Trophoblast cell (in vitro differentiated cells and primary cell): Measurements from ENCODE around the gene TIGD7.

Experiments used
- DNase-seq, 2 donors: peaks; one replicate each; pipeline ENCODE4 v3.0.0-alpha.2; 2016
- H2AFZ ChIP-seq: 2 replicates; pipeline ENCODE4 v1.6.1; 2013; ENCODE audit warnings: low read length, moderate library complexity, mild to moderate bottlenecking; ENCODE audit not compliant: insufficient read depth, poor library complexity
- H2AK5ac ChIP-seq: 2 replicates; pipeline ENCODE4 v1.6.1; 2013; ENCODE audit warnings: mild to moderate bottlenecking, low read length
- H2BK120ac ChIP-seq: 2 replicates; pipeline ENCODE4 v1.6.1; 2013; ENCODE audit warnings: low read length, mild to moderate bottlenecking, moderate library complexity; ENCODE audit not compliant: insufficient read depth, poor library complexity
- H2BK12ac ChIP-seq: 2 replicates; pipeline ENCODE4 v1.6.1; 2013; ENCODE audit warnings: mild to moderate bottlenecking, low read length, moderate library complexity
- H2BK5ac ChIP-seq: 2 replicates; pipeline ENCODE4 v1.6.1; 2013; ENCODE audit warnings: low read length, low read depth, moderate library complexity, mild to moderate bottlenecking; ENCODE audit not compliant: poor library complexity
- H3K14ac ChIP-seq: 2 replicates; pipeline ENCODE4 v1.6.1; 2013; ENCODE audit warnings: mild to moderate bottlenecking, low read length
- H3K18ac ChIP-seq: 2 replicates; pipeline ENCODE4 v1.6.1; 2013; ENCODE audit warnings: mild to moderate bottlenecking, low read length
- H3K23ac ChIP-seq: 2 replicates; pipeline ENCODE4 v1.6.1; 2013; ENCODE audit warnings: low read length
- H3K27ac ChIP-seq: 2 replicates; pipeline ENCODE4 v1.5.1; 2013; ENCODE audit warnings: low read depth, mild to moderate bottlenecking, inconsistent platforms, low read length, moderate library complexity
- H3K27me3 ChIP-seq: 2 replicates; pipeline ENCODE4 v1.6.1; 2013; ENCODE audit warnings: inconsistent platforms, mild to moderate bottlenecking, low read length, moderate library complexity; ENCODE audit not compliant: insufficient read depth
- H3K36me3 ChIP-seq, 2 experiments: 1 replicate in 1 of 2; 2 replicates in 1 of 2; pipeline ENCODE4 v1.6.1; 2013; ENCODE audit warnings: low read length in 2 of 2, mild to moderate bottlenecking in 2 of 2, moderate library complexity in 1 of 2; ENCODE audit not compliant: insufficient read depth in 2 of 2, control insufficient read depth in 1 of 2
- H3K4ac ChIP-seq: 2 replicates; pipeline ENCODE4 v1.6.1; 2013; ENCODE audit warnings: low read depth, mild to moderate bottlenecking, low read length, moderate library complexity
- H3K4me1 ChIP-seq, 2 experiments: 1 replicate in 1 of 2; 2 replicates in 1 of 2; pipeline ENCODE4 v1.6.1; 2013; ENCODE audit warnings: low read length in 2 of 2, mild to moderate bottlenecking in 2 of 2, moderate library complexity in 1 of 2; ENCODE audit not compliant: insufficient read depth in 2 of 2, control insufficient read depth in 1 of 2
- H3K4me2 ChIP-seq: 2 replicates; pipeline ENCODE4 v1.6.1; 2013; ENCODE audit warnings: inconsistent platforms, mild to moderate bottlenecking, low read length, moderate library complexity
- H3K4me3 ChIP-seq: 2 replicates; pipeline ENCODE4 v1.5.1; 2013; ENCODE audit warnings: mild to moderate bottlenecking, low read depth, low read length, inconsistent platforms
- H3K79me1 ChIP-seq: one replicate; pipeline ENCODE4 v1.6.1; 2013; ENCODE audit warnings: low read length
- H3K79me2 ChIP-seq: 2 replicates; pipeline ENCODE4 v1.6.1; 2013; ENCODE audit warnings: low read length, mild to moderate bottlenecking; ENCODE audit not compliant: control insufficient read depth, insufficient read depth, poor library complexity
- H3K9ac ChIP-seq: 2 replicates; pipeline ENCODE4 v1.6.1; 2013; ENCODE audit warnings: mild to moderate bottlenecking, low read length
- H3K9me3 ChIP-seq: 2 replicates; pipeline ENCODE4 v1.6.1; 2013; ENCODE audit warnings: low read depth, mild to moderate bottlenecking, control low read depth, inconsistent platforms, low read length; ENCODE audit not compliant: insufficient read depth
- H4K12ac ChIP-seq: 2 replicates; pipeline ENCODE4 v1.6.1; 2013; ENCODE audit warnings: low read depth, mild to moderate bottlenecking, low read length, moderate library complexity
- H4K8ac ChIP-seq: 2 replicates; pipeline ENCODE4 v1.6.1; 2013; ENCODE audit warnings: low read depth, mild to moderate bottlenecking, low read length, moderate library complexity
- H4K91ac ChIP-seq: one replicate; pipeline ENCODE4 v1.6.1; 2013; ENCODE audit warnings: low read depth, mild to moderate bottlenecking, low read length, moderate library complexity
- WGBS: extraction: QIAGEN DNeasy Blood & Tissue Kit; methylation state at CpG from one replicate; pipeline ENCODE4 v1.1.7; 2013; ENCODE audit warnings: missing lambda C conversion rate; ENCODE audit not compliant: insufficient read length, insufficient coverage; ENCODE audit errors: extremely low coverage; 5-methylcytosine and 5-hydroxymethylcytosine counted together

The TIGD7 gene

DNA sequence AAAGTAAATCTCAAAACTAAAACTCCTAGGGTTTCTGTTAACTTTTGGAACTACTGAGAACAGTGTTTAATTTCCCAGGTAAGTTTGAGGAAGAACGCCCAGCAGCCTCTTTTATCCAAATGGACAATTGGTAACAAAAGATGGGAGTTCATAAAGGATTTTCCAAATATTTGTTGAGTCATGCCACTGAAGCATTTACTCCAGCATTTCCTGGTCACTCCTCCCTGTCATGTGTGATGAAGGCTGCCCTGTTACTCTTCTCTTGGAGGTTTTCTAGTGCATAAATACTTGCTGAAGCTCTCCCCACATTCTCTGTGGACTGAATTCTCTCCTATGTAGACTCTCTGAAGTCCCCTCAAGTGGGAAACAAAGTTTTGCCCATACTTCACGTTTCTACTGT is 16.6 kb upstream of the TIGD7 start:
- Histone ChIP-seq H3K4me1 (no peaks in the 10 kb centered on the region), H2AK5ac (no peak overlapping the region), H3K9ac (no peak overlapping the region), H3K36me3 (peaks cover 2 to 10% of the 10 kb centered on the region in 2 experiments), H3K27ac (no peak overlapping the region), H3K9me3 (peaks cover 20% of the 10 kb centered on the region), H2BK120ac (no peak overlapping the region), H3K79me2 (no peaks in the 10 kb centered on the region), H3K27me3 (no peaks in the 10 kb centered on the region), H2AFZ (no peak overlapping the region), H3K18ac (no peak overlapping the region), H2BK12ac (no peak overlapping the region), H2BK5ac (no peak overlapping the region), H3K4me2 (no peak overlapping the region), H4K91ac (no peak overlapping the region), H3K14ac (no peak overlapping the region), H3K4me3 (no peak overlapping the region), H3K79me1 (no peaks in the 10 kb centered on the region), H3K4ac (no peak overlapping the region), H3K23ac (no peak overlapping the region), H4K8ac (no peak overlapping the region), H4K12ac (no peak overlapping the region)
- no peak for DNase-seq
- WGBS, result no CpG with 5 or more reads among the region's 2 CpGs

DNA sequence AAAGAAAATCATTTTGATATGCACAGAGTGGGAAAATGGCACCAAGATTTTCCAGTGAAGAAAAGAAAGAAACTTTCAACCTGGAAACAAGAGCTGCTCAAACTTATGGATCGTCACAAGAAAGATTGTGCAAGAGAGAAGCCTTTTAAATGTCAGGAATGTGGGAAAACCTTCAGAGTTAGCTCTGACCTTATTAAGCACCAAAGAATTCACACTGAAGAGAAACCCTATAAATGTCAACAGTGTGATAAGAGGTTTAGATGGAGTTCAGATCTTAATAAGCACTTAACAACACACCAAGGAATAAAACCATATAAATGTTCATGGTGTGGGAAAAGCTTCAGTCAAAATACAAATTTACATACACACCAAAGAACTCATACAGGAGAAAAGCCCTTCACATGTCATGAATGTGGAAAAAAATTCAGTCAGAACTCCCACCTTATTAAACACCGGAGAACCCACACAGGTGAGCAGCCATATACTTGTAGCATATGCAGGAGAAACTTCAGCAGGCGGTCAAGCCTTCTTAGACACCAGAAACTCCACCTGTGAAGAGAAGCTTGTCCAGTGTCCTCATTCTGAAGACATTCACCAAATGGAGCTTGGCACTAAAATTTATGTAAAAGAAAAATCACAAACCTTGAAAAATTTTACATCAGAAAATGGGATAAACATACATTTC is 12.2 kb upstream of the TIGD7 start:
- no peak overlapping the region for H3K27ac ChIP-seq
- no peak overlapping the region for H3K18ac ChIP-seq
- H2BK12ac ChIP-seq, result no peak overlapping the region
- WGBS, result no CpG with 5 or more reads among the region's 3 CpGs
- H4K91ac ChIP-seq, result no peak overlapping the region
- no peak overlapping the region for H2BK120ac ChIP-seq
- H3K4me2 ChIP-seq, result no peak overlapping the region
- H3K23ac ChIP-seq, result no peak overlapping the region
- H3K27me3 ChIP-seq, result no peaks in the 10 kb centered on the region
- no peak overlapping the region for H3K14ac ChIP-seq
- H3K79me2 ChIP-seq, result no peaks in the 10 kb centered on the region
- H3K4me1 ChIP-seq, result no peaks in the 10 kb centered on the region
- H3K36me3 ChIP-seq, result peaks cover 15 to 36% of the 10 kb centered on the region in 2 experiments
- no peak overlapping the region for H3K9ac ChIP-seq
- no peak overlapping the region for H4K8ac ChIP-seq
- no peak overlapping the region for H3K4ac ChIP-seq
- H3K9me3 ChIP-seq, result peaks cover 30% of the 10 kb centered on the region
- H2BK5ac ChIP-seq, result no peak overlapping the region
- H2AK5ac ChIP-seq, result no peak overlapping the region
- DNase-seq, result no peak
- H2AFZ ChIP-seq, result no peak overlapping the region
- no peak overlapping the region for H4K12ac ChIP-seq
- H3K4me3 ChIP-seq, result no peak overlapping the region
- H3K79me1 ChIP-seq, result no peaks in the 10 kb centered on the region

DNA sequence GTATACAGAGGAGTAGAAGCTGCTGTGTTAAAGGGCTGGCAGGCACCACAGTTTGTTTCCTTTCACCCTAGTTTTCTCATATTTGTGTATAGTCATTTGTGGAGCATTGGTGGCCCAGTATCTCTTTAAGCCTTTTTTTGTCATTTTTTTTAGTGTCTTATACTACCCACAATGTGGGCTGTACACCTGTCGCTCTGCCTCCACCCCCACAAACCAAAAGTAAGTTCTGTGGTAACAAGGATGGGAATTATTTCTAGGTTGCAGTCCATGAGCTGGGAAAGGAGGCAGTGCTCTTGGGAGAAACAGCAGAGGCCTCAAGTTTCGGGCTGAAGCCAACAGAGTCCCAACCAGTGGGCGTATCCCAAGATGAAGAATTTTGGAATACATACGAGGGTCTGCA is 6.3 kb upstream of the TIGD7 start:
- WGBS, result no CpG with 5 or more reads among the region's 4 CpGs
- no peak overlapping the region for H2BK12ac ChIP-seq

DNA sequence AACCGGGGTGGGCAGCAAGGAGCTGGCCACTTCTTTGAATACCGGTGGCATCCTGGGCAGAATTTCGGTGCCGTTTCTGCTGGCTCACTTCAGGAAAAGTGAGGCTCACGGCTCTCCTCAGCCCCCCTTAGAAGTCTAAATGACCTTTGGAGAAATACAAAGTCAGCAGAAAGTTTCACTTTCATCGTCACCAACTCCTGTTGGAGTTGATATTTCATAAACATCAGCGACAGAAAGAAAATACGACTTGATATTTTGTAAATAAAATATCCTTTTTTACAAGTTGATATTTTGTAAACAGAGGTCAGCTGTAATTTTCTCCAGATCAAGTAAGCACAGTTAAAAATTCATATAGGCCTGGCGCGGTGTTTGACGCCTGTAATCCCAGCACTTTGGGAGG is 848 bp upstream of the TIGD7 start:
- H3K27me3 ChIP-seq, result no peaks in the 10 kb centered on the region
- peaks cover 2 to 3% of the 10 kb centered on the region in 2 experiments for H3K4me1 ChIP-seq
- H2AFZ ChIP-seq, result no peak overlapping the region
- H3K4me3 ChIP-seq, result peak overlapping the region; percentile 83
- H2BK12ac ChIP-seq, result no peak overlapping the region
- H3K79me2 ChIP-seq, result peaks cover 6% of the 10 kb centered on the region
- peak overlapping the region; percentile 1 for H3K4ac ChIP-seq
- peak overlapping the region; percentile 99 for H4K8ac ChIP-seq
- no CpG with 5 or more reads among the region's 11 CpGs for WGBS
- H3K23ac ChIP-seq, result no peak overlapping the region
- no peak overlapping the region for H3K9ac ChIP-seq
- peak overlapping the region; percentile 38 for H3K18ac ChIP-seq
- no peak for DNase-seq
- no peak overlapping the region for H2BK5ac ChIP-seq
- H3K9me3 ChIP-seq, result peaks cover 26% of the 10 kb centered on the region
- no peak overlapping the region for H2BK120ac ChIP-seq
- H3K36me3 ChIP-seq, result peaks cover 16 to 17% of the 10 kb centered on the region in 2 experiments
- no peak overlapping the region for H2AK5ac ChIP-seq
- peak overlapping the region; percentile 87 for H4K91ac ChIP-seq
- no peak overlapping the region for H3K27ac ChIP-seq
- H3K4me2 ChIP-seq, result peak overlapping the region; percentile 62
- peaks cover 8% of the 10 kb centered on the region for H3K79me1 ChIP-seq
- peak overlapping the region; percentile 86 for H3K14ac ChIP-seq
- peak overlapping the region; percentile 79 for H4K12ac ChIP-seq

More for the DNA sequence above, 6.3 kb upstream of the TIGD7 start:
- Histone ChIP-seq H3K9ac (no peak overlapping the region), H3K23ac (no peak overlapping the region), H3K27me3 (no peaks in the 10 kb centered on the region), H3K79me2 (no peaks in the 10 kb centered on the region), H2AFZ (no peak overlapping the region), H3K14ac (no peak overlapping the region), H3K4me1 (no peaks in the 10 kb centered on the region), H3K4me2 (no peak overlapping the region), H3K36me3 (peaks cover 30 to 40% of the 10 kb centered on the region in 2 experiments), H3K9me3 (peaks cover 31% of the 10 kb centered on the region), H4K12ac (no peak overlapping the region), H2BK5ac (no peak overlapping the region), H3K27ac (no peak overlapping the region), H3K79me1 (no peaks in the 10 kb centered on the region), H4K8ac (no peak overlapping the region), H2AK5ac (no peak overlapping the region), H4K91ac (no peak overlapping the region), H3K4me3 (no peak overlapping the region), H2BK120ac (no peak overlapping the region), H3K4ac (no peak overlapping the region), H3K18ac (no peak overlapping the region)
- DNase-seq, result no peak
